ENCODE results near the gene CNTN4.

CNTN4 gene

GRCh38 chr3:2823031-2823430 is 724.4 kb downstream of the CNTN4 start:
- no peak overlapping the region for H3K4me3 ChIP-seq (ENCODE audit: low read depth, low read length)
- no peak for TF ChIP-seq CTCF (conservative IDR thresholded peaks at IDR 0.05; ENCODE audit: low read depth, low read length)
- DNase-seq (ENCODE audit: low read depth), result no peak

GRCh38 chr3:2823437-2824211 is 725.0 kb downstream of the CNTN4 start:
- DNase-seq (ENCODE audit: low read depth), result no peak
- TF ChIP-seq CTCF (conservative IDR thresholded peaks at IDR 0.05; ENCODE audit: low read depth, low read length), result no peak
- no peak overlapping the region for H3K4me3 ChIP-seq (ENCODE audit: low read depth, low read length)

- no peak for TF ChIP-seq CTCF (conservative IDR thresholded peaks at IDR 0.05; ENCODE audit: low read depth, low read length)
- H3K4me3 ChIP-seq (ENCODE audit: low read depth, low read length), result no peak overlapping the region
- no peak for DNase-seq (ENCODE audit: low read depth)
Measured at GRCh38 chr3:2826036-2826435, 727.4 kb downstream of the CNTN4 start.

GRCh38 chr3:2826453-2826852 is 727.8 kb downstream of the CNTN4 start:
- TF ChIP-seq CTCF (conservative IDR thresholded peaks at IDR 0.05; ENCODE audit: low read depth, low read length), result no peak
- DNase-seq (ENCODE audit: low read depth), result no peak
- H3K4me3 ChIP-seq (ENCODE audit: low read depth, low read length), result no peak overlapping the region

GRCh38 chr3:2837239-2837638 is 738.6 kb downstream of the CNTN4 start:
- no peak for DNase-seq (ENCODE audit: low read depth)
- no peak for TF ChIP-seq CTCF (conservative IDR thresholded peaks at IDR 0.05; ENCODE audit: low read depth, low read length)
- no peak overlapping the region for H3K4me3 ChIP-seq (ENCODE audit: low read depth, low read length)

GRCh38 chr3:2837910-2838309 is 739.2 kb downstream of the CNTN4 start:
- H3K4me3 ChIP-seq (ENCODE audit: low read depth, low read length), result no peak overlapping the region
- no peak for TF ChIP-seq CTCF (conservative IDR thresholded peaks at IDR 0.05; ENCODE audit: low read depth, low read length)
- no peak for DNase-seq (ENCODE audit: low read depth)

GRCh38 chr3:2838546-2839157 is 740.0 kb downstream of the CNTN4 start:
- no peak for TF ChIP-seq CTCF (conservative IDR thresholded peaks at IDR 0.05; ENCODE audit: low read depth, low read length)
- H3K4me3 ChIP-seq (ENCODE audit: low read depth, low read length), result no peak overlapping the region
- DNase-seq (ENCODE audit: low read depth), result no peak

Measured in choroid plexus epithelial cell (primary cell).